HG03575 (cell line): Measurements from ENCODE around the gene SPATA32.
"Not testable (repeated sequence)": the region's sequence is repeated elsewhere in the genome, so short reads cannot be mapped to it uniquely, and the experiment has no call there.

Experiments used
- ATAC-seq: cut with Tn5 transposase; IDR thresholded peaks from one replicate; pipeline ENCODE4 v1.9.1; 2021; ENCODE audit not compliant: unreplicated experiment, insufficient number of reproducible peaks, low FRiP score; ENCODE audit errors: extremely low read depth

Gene SPATA32

GRCh38 chr17:45255358-45255757 is 6.5 kb downstream of the SPATA32 start:
- no peak for ATAC-seq

- ATAC-seq = no peak
Observed at GRCh38 chr17:45253879-45254278, 8.0 kb downstream of the SPATA32 start.

GRCh38 chr17:45253237-45253636 is 8.7 kb downstream of the SPATA32 start:
- not testable (repeated sequence) for ATAC-seq

GRCh38 chr17:45251931-45252330 is 10.0 kb downstream of the SPATA32 start:
- no peak for ATAC-seq

GRCh38 chr17:45248132-45248957 is 13.5 kb downstream of the SPATA32 start:
- no peak for ATAC-seq

- no peak for ATAC-seq
Observed at GRCh38 chr17:45247429-45248131, 14.3 kb downstream of the SPATA32 start.

- ATAC-seq = no peak
Observed at GRCh38 chr17:45246861-45247428, 14.9 kb downstream of the SPATA32 start.

GRCh38 chr17:45246338-45246737 is 15.6 kb downstream of the SPATA32 start:
- no peak for ATAC-seq

GRCh38 chr17:45244725-45245656 is 16.9 kb downstream of the SPATA32 start:
- ATAC-seq = no peak

- no peak for ATAC-seq
Observed at GRCh38 chr17:45243750-45244149, 18.1 kb downstream of the SPATA32 start.

- no peak for ATAC-seq
Observed at GRCh38 chr17:45242029-45242414, 19.9 kb downstream of the SPATA32 start.

GRCh38 chr17:45241328-45242028 is 20.4 kb downstream of the SPATA32 start:
- ATAC-seq = no peak

- ATAC-seq = no peak
Observed at GRCh38 chr17:45240905-45241327, 21.0 kb downstream of the SPATA32 start.

GRCh38 chr17:45238155-45238774 is 23.6 kb downstream of the SPATA32 start:
- ATAC-seq = no peak

- ATAC-seq = no peak
Observed at GRCh38 chr17:45237686-45238085, 24.2 kb downstream of the SPATA32 start.

GRCh38 chr17:45236282-45236606 is 25.6 kb downstream of the SPATA32 start:
- ATAC-seq = no peak

- no peak for ATAC-seq
Observed at GRCh38 chr17:45235416-45236281, 26.2 kb downstream of the SPATA32 start.
